ENCODE results near the gene CYFIP2.

CYFIP2 gene

DNA sequence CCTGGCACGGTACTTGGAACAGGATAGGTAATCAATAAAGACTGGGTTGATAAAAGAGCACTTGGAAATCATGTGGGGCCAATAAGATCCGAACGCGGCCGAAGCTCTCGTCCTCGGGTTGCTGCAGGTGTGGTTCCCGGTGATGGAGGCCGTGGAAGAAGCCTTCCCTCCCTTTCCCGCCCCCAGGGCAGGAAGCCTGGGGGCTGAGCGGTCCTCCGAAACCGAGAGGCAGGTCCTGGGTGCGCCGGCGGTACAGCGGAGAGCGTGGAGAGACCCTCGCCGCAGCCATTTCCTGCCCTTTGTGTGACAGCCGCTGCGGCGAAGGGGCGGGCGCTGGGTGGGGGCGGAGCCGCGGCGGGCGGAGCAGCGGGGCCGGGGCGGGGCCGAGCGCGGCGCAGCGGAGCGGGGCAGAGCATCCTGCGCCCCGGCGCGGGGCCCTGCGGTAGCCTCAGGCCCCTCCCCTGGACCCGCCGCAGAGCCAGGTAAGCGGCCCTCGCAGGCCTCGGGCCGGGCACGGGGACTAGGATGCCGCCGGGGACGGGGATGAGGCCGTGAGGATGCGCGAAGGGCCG, at the start of gene CYFIP2:
Gene CYFIP2, plus strand, starts transcription at position 410 of the 572 bp plus-strand sequence. CDS start 19,239 bp downstream, outside the sequence.
- peaks cover 0 to 9% of the 10 kb centered on the region in 2 experiments; a peak in 1 of 3 replicates for H3K36me3 ChIP-seq (ENCODE audit: control insufficient read depth in 2 of 2, insufficient read depth in 1 of 2, low read length in 2 of 2)
- ChIA-PET CTCF (interaction anchor here (0.6 to 1.6 kb wide), 2 partner anchors 63 to 117 kb away, joined by 3 read pairs; no protein-coding TSS in a partner anchor), POLR2A (no interaction called here)
- peak within 1 kb of the TSS; percentile 78 for H3K4me3 ChIP-seq (ENCODE audit: low read depth, low read length)
- H3K9me3 ChIP-seq (ENCODE audit: control insufficient read depth, insufficient read depth, low read depth, low read length) = no peaks in the 10 kb centered on the region
- TF ChIP-seq KLF10 (tag by site-specific recombination; IDR thresholded peaks at IDR 0.05) (peak; percentile 22; the same call in 1 of the 2 replicates), ZNF792 (tag by site-specific recombination; IDR thresholded peaks at IDR 0.05) (no peak), GFI1B (tag by site-specific recombination; IDR thresholded peaks at IDR 0.05) (no peak), ZNF423 (tag by site-specific recombination; IDR thresholded peaks at IDR 0.05) (no peak), ZNF2 (tag by site-specific recombination; IDR thresholded peaks at IDR 0.05) (no peak), ZNF660 (tag by site-specific recombination; IDR thresholded peaks at IDR 0.05) (0 out of 2 replicates have a peak, but pooled peaks have one; percentile 39), ZNF335 (tag by site-specific recombination; conservative IDR thresholded peaks at IDR 0.05) (peak; percentile 47; the same call in 1 of the 2 replicates), HOXC10 (CRISPR knock-in tag; IDR thresholded peaks at IDR 0.05) (peak; percentile 92; the same call in 1 of the 2 replicates), ZBTB17 (tag by site-specific recombination; IDR thresholded peaks at IDR 0.05) (peak; percentile 88), SP2 (tag by site-specific recombination; IDR thresholded peaks at IDR 0.05) (peak; percentile 80), SP3 (tag by site-specific recombination; IDR thresholded peaks at IDR 0.05) (peak; percentile 37), FEZF1 (tag by site-specific recombination; IDR thresholded peaks at IDR 0.05) (peak; percentile 58), KLF9 (tag by site-specific recombination; IDR thresholded peaks at IDR 0.05; ENCODE audit: low read depth) (peak; percentile 18; the same call in 1 of the 2 replicates), KLF8 (tag by site-specific recombination; IDR thresholded peaks at IDR 0.05) (0 out of 2 replicates have a peak, but pooled peaks have one; percentile 49), ZNF114 (tag by site-specific recombination; IDR thresholded peaks at IDR 0.05) (no peak)
- TF ChIP-seq, protein P1, sequence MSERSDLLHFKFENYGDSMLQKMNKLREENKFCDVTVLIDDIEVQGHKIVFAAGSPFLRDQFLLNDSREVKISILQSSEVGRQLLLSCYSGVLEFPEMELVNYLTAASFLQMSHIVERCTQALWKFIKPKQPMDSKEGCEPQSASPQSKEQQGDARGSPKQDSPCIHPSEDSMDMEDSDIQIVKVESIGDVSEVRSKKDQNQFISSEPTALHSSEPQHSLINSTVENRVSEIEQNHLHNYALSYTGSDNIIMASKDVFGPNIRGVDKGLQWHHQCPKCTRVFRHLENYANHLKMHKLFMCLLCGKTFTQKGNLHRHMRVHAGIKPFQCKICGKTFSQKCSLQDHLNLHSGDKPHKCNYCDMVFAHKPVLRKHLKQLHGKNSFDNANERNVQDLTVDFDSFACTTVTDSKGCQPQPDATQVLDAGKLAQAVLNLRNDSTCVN (tag by site-specific recombination; optimal IDR thresholded peaks at IDR 0.05) = peak; percentile 24
- peaks cover 24% of the 10 kb centered on the region for H3K4me1 ChIP-seq (ENCODE audit: control insufficient read depth, insufficient read depth, low read length)
- peak within 1 kb of the TSS; percentile 86 for H3K27ac ChIP-seq (ENCODE audit: extremely low read depth, low read depth, low read length)

DNA sequence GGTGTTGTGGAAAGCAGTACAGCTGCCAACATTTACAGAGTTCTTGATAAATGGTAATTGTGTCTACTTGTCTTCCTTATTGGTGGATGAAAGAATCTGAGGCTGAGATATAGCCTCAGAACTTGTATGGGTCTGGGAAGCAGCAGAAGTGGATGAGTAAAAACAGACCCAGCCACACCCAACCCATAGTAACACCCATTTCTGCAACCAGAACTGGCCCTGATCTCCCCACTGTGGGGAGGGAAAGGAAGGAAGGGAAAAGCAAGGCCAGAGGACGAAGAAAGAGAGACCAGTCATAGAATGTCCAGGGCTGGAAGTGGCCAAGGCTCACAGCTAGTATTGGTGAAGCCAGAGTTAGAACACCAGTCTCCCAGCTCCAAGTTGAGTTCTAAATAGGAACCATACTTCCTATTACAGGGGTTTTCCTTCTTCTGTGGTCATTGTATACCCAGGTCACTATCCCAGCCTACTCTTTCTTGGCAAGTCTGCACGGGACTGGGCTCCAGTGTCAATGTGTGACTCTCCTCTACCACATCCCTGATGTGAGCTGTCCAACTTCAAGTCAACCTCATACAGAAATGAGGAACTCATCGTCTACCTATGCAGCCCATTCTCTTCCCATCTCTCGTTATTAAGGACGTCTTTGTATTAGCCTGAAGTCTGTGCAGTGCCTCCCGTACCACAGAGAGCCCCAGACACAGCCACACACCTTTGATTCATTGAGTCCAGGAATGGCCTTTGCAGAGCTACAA, 49.4 kb upstream of the CYFIP2 start:
- ChIA-PET CTCF (interaction anchor here (1.1 kb wide), 1 partner anchor 36 kb away, joined by 4 read pairs; no protein-coding TSS in a partner anchor), POLR2A (no interaction called here)
- Histone ChIP-seq H3K9me3 (ENCODE audit: control insufficient read depth, insufficient read depth, low read depth, low read length) (no peaks in the 10 kb centered on the region), H3K27ac (ENCODE audit: extremely low read depth, low read depth, low read length) (no peak overlapping the region), H3K4me1 (ENCODE audit: control insufficient read depth, insufficient read depth, low read length) (no peaks in the 10 kb centered on the region), H3K4me3 (ENCODE audit: low read depth, low read length) (no peak overlapping the region), H3K36me3 (ENCODE audit: control insufficient read depth in 2 of 2, insufficient read depth in 1 of 2, low read length in 2 of 2) (no peaks in the 10 kb centered on the region)
- no peak for TF ChIP-seq ZNF514 (tag by site-specific recombination; IDR thresholded peaks at IDR 0.05)
- no peak for TF ChIP-seq ZNF266 (tag by site-specific recombination; IDR thresholded peaks at IDR 0.05; ENCODE audit: low read depth)
- no peak for TF ChIP-seq ZNF354C (tag by site-specific recombination; IDR thresholded peaks at IDR 0.05; ENCODE audit: borderline replicate concordance, low read depth)
- TF ChIP-seq KLF7 (tag by site-specific recombination; IDR thresholded peaks at IDR 0.05; ENCODE audit: borderline replicate concordance) = no peak
- TF ChIP-seq ZNF664 (tag by site-specific recombination; IDR thresholded peaks at IDR 0.05) = no peak
- TF ChIP-seq ZNF521 (tag by site-specific recombination; IDR thresholded peaks at IDR 0.05) = no peak
- no peak for TF ChIP-seq ZNF157 (tag by site-specific recombination; IDR thresholded peaks at IDR 0.05)
- TF ChIP-seq ZNF426 (tag by site-specific recombination; IDR thresholded peaks at IDR 0.05) = no peak
- TF ChIP-seq, protein P2, sequence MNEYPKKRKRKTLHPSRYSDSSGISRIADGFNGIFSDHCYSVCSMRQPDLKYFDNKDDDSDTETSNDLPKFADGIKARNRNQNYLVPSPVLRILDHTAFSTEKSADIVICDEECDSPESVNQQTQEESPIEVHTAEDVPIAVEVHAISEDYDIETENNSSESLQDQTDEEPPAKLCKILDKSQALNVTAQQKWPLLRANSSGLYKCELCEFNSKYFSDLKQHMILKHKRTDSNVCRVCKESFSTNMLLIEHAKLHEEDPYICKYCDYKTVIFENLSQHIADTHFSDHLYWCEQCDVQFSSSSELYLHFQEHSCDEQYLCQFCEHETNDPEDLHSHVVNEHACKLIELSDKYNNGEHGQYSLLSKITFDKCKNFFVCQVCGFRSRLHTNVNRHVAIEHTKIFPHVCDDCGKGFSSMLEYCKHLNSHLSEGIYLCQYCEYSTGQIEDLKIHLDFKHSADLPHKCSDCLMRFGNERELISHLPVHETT (tag by site-specific recombination; IDR thresholded peaks at IDR 0.05) = no peak
- TF ChIP-seq, protein P3, sequence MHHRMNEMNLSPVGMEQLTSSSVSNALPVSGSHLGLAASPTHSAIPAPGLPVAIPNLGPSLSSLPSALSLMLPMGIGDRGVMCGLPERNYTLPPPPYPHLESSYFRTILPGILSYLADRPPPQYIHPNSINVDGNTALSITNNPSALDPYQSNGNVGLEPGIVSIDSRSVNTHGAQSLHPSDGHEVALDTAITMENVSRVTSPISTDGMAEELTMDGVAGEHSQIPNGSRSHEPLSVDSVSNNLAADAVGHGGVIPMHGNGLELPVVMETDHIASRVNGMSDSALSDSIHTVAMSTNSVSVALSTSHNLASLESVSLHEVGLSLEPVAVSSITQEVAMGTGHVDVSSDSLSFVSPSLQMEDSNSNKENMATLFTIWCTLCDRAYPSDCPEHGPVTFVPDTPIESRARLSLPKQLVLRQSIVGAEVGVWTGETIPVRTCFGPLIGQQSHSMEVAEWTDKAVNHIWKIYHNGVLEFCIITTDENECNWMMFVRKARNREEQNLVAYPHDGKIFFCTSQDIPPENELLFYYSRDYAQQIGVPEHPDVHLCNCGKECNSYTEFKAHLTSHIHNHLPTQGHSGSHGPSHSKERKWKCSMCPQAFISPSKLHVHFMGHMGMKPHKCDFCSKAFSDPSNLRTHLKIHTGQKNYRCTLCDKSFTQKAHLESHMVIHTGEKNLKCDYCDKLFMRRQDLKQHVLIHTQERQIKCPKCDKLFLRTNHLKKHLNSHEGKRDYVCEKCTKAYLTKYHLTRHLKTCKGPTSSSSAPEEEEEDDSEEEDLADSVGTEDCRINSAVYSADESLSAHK (tag by site-specific recombination; IDR thresholded peaks at IDR 0.05) = no peak
- no peak for TF ChIP-seq FEZF1 (tag by site-specific recombination; IDR thresholded peaks at IDR 0.05)
